GM18519 (cell line): ENCODE results near the gene ACSL6.

ENCODE experiments used
- ATAC-seq: cut with Tn5 transposase; IDR thresholded peaks from one replicate; pipeline ENCODE4 v1.9.1; 2021; ENCODE audit warnings: mild to moderate bottlenecking, moderate library complexity; ENCODE audit not compliant: unreplicated experiment, low FRiP score

ACSL6 gene

GRCh38 chr5:132049559-132049958 lies 38.1 kb upstream of the ACSL6 start:
- no peak for ATAC-seq

DNA sequence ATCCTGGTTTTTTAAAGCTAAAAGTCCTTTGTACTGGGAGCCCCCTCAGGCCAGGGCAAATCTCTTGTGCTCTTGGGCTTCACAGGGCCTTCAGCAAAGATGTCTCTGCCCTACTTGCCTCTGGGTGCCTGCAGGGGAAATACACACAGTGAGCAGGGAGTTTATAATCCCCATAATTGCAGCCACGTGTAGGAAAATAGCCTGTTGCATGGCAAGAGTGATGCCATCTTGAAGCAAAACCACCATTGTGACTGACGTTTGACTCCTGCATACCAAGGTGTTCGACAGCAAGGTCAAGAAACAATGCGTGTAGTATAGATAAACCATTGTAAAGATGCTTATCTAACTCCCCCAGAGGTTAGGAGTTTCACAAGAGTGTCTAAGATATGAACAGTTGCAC lies 37.6 kb upstream of the ACSL6 start:
- ATAC-seq = no peak

DNA sequence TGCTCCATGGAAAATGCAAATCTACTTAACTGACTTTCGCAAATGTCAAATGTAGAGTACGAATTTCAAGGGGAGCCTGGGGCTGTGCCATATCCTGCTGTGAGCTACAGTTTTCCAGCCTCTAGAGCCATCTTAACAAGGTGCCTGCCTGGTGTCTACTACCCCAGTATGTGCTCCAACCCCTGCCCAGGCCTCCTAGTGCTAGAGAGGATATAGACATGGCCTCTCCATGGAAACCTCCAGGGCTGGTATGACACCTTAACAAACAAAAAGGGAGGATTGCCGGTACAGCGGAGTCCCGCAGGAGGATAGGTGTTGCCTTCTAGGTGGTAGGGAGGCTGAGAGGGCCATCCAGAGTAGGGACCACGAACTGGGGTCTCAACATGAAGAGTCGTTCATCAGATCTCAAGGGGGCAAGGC lies 35.4 kb upstream of the ACSL6 start:
- no peak for ATAC-seq

DNA sequence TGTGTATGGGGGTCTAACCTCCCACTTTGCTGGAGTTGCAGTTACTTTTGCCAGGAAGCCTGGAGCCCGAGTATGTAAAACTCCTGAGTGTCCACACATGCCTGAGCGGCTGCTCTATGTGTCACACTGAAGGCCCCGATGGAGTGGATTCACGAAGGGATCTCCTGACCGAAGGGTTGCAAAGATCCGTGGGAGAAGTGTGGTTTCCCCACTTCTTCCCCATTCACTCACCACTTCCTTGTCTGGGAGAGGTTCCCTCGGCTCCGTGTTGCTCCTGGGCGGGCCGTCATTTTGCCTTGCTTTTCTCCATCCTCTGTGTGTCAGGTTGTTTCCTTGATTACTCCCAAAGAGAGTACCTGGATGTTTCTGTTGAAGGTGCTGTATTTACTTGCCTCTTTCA lies 32.7 kb upstream of the ACSL6 start:
- no peak for ATAC-seq

DNA sequence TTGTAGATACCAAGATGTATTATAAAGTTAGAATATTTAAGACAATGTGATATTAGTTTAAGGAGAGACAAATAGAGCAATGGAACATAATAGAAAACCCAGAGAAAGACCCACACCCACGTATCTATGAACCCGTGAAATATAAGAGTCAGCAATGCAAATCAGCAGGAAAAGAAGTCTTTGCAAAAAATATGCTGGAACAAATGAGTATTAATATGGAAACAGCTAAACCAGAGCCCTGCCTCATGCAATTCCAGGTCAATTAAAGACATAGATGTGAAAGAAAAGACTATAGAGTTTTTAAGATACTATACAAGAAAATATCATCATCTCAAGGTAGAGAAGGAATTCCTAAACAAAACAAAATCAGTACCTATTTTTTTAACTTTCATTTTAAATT lies 25.9 kb upstream of the ACSL6 start:
- ATAC-seq = no peak

GRCh38 chr5:132033122-132033521 lies 21.7 kb upstream of the ACSL6 start:
- no peak for ATAC-seq

DNA sequence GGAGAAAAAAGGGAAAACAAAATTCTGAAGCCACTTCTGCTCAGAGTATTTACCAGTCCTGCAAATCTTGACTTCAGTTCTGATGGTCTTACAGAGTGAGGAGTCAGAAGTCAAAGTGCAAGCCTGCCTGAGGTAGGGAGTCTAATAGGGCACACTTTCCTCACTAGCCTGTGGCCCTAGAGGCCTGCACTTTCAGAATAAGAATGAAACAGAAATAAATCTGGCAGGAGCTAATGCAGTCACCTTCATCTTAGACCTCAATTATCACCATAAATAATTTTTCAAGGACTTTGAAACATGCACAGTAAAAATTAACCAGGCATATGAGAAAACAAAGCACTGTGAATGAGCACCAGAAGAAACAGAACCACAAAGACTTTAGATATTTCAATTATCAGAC lies 20.7 kb upstream of the ACSL6 start:
- ATAC-seq = no peak

GRCh38 chr5:132030610-132031009 lies 19.2 kb upstream of the ACSL6 start:
- ATAC-seq = no peak

GRCh38 chr5:132029609-132030330 lies 18.3 kb upstream of the ACSL6 start:
- no peak for ATAC-seq

GRCh38 chr5:132027027-132027426 lies 15.6 kb upstream of the ACSL6 start:
- no peak for ATAC-seq

DNA sequence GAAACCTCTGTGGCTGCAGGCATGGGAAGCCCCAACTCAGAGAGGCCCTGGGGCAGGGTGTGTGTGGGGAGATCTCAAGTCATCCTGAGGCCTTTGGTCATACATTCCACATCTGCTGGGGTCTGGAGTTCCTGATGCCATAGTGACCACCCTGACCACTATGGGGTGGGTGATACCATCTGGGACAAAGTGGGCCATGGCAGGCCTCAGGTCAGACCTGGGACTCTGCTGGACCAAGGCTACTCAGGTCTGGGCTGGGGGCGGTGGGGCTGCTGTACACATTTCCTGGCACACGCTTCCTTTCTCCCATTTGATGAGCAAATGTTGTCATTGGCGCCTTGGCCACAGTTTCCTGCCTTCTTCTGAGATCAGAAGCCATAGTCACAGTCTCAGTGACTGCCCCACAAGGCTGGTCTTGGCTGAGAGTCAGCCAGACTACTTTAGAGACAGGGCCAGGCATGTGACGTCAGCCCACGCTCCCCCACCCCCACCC lies 15.1 kb upstream of the ACSL6 start:
- no peak for ATAC-seq

DNA sequence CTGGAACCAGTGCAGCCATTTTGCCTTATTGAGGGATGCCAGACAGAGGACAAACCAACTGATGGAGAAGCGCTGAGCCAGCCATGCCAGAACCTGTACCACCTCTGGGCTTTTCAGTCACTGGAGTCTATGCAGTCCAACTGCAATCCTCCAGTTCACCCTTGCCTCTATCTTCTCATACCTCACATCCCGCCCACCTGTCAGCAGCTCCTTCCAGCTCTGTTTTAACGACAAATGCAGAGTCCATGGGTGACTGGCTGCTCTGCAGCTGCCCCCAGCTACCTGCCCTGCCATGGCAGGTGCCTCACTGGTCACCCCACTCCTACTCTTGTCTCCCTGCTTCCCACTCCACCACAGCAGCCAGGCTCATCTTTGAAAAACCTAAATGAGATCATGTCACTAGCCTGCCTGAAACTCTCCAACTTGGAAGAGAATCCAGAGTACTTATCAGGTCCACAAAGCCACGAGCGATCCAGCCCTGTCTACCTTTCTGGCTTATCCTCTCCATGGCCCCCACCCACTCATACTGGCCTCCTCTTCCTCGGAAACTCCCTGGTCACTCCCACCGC lies 14.0 kb upstream of the ACSL6 start:
- ATAC-seq = no peak

GRCh38 chr5:132024789-132025402 lies 13.4 kb upstream of the ACSL6 start:
- no peak for ATAC-seq

GRCh38 chr5:132024117-132024435 lies 12.6 kb upstream of the ACSL6 start:
- ATAC-seq = no peak

DNA sequence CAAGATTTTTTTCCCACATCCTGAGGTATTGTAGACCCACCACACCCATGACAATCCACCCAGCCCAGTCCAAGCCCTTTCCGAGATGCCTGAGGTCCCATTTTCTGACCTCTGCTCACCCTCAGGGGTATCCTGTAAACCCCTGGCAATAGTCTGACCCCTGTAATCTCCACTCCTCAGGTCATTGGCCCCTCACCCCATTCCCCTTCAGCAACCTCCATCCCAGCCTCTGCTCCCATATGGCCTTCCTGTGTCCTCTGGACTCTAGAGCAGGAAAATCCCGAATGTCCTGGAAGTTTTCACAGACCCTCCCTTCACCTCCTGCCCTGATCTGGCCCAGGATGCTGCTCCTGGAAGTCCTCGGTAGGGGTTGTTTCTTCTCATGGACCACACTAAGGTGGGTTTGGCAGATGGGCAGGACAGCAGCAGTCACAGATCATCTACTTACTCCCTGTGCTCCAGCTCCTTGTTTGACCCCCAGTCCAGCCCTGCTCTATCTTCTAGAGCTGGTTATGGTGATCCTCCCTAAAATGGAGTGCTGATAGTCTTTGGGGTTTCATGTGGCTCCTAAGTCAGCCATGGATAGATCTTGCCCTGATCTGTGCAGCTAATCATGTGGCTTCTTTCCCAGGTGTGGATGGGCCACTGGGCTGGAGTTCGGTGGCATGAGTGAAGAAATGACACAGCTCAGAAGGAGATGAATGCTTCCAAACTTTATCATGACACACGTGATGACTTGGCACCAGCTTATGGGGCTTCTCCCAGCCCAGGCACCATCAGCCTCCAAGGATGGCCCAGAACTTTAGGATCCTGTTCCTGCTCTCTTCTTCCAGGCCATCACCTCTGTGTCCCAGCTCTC lies 12.0 kb upstream of the ACSL6 start:
- no peak for ATAC-seq

GRCh38 chr5:132022737-132023136 lies 11.3 kb upstream of the ACSL6 start:
- no peak for ATAC-seq

DNA sequence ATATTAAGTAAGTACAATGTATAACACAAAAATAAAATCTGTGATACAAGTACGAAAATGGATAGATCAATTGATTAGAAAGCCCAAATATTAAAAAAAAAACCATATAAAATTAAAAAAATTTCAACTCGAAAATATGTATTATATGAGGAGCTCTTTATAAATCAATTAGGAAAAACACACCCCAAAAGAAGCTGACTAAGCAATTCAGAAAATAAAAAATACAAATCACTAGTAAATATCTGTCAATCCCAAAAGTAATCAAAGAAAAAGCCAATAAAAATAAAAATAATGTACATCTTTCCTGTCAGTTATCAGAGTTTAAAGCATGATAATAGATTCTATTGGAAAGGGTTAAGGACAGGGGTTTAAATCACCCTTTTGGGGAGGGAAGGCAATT lies 10.2 kb upstream of the ACSL6 start:
- no peak for ATAC-seq

- peak; percentile 10 for ATAC-seq
Observed at GRCh38 chr5:132020568-132021339, 9.3 kb upstream of the ACSL6 start.

- peak; percentile 97 for ATAC-seq
Observed at GRCh38 chr5:132019857-132020555, 8.5 kb upstream of the ACSL6 start.

GRCh38 chr5:132019337-132019736 lies 7.9 kb upstream of the ACSL6 start:
- no peak for ATAC-seq
